HEK293 (cell line): ENCODE data around the gene PDZK1IP1.

Experiments used
- CTCF ChIP-seq: fragments of 450-650 bp; formaldehyde crosslinking; IDR thresholded peaks from 2 replicates; pipeline ENCODE4 v1.5.1; 2016; ENCODE audit warnings: missing biosample characterization, missing genetic modification characterization
- MEIS1 ChIP-seq: sonication (generic); formaldehyde crosslinking; IDR thresholded peaks from 2 replicates; pipeline ENCODE4 v1.8.1; 2022; ENCODE audit warnings: missing genetic modification reagents, mild to moderate bottlenecking, borderline replicate concordance
- MZF1 ChIP-seq: fragments of 450-650 bp; formaldehyde crosslinking; IDR thresholded peaks from 2 replicates; pipeline ENCODE4 v1.5.1; 2017; ENCODE audit warnings: missing biosample characterization, missing genetic modification characterization, borderline replicate concordance
- SETDB1 ChIP-seq: IDR thresholded peaks from one replicate; pipeline ENCODE4 v1.6.1; 2017; ENCODE audit warnings: mild to moderate bottlenecking, low read length, moderate library complexity, mixed read lengths; ENCODE audit not compliant: insufficient read length
- YY1 ChIP-seq: fragments of 450-650 bp; formaldehyde crosslinking; IDR thresholded peaks from 2 replicates; pipeline ENCODE4 v1.5.1; 2018; ENCODE audit warnings: missing biosample characterization, missing genetic modification characterization
- ZBTB1 ChIP-seq: fragments of 450-650 bp; formaldehyde crosslinking; IDR thresholded peaks from 2 replicates; pipeline ENCODE4 v1.5.1; 2016; ENCODE audit warnings: missing biosample characterization, missing genetic modification characterization
- ZBTB7A ChIP-seq: fragments of 450-650 bp; formaldehyde crosslinking; IDR thresholded peaks from 2 replicates; pipeline ENCODE4 v1.5.1; 2016; ENCODE audit warnings: low read depth, missing biosample characterization, missing genetic modification characterization
- ZNF114 ChIP-seq: fragments of 450-650 bp; formaldehyde crosslinking; IDR thresholded peaks from 2 replicates; pipeline ENCODE4 v1.5.0; 2017; ENCODE audit warnings: missing biosample characterization, missing genetic modification characterization
- ZNF274 ChIP-seq, 2 experiments: fragments of 200-500 bp in 1 of 2; fragments of 450-650 bp in 1 of 2; sonication (Bioruptor generic) in 1 of 2; formaldehyde crosslinking in 1 of 2; IDR thresholded peaks; 2 replicates each; pipeline versions ENCODE4 v1.5.1 to v1.6.1; 2014 to 2016; ENCODE audit warnings: borderline replicate concordance in 1 of 2, inconsistent platforms in 1 of 2, low read length in 1 of 2, missing biosample characterization in 1 of 2, missing genetic modification characterization in 1 of 2
- ZNF354C ChIP-seq: fragments of 450-650 bp; formaldehyde crosslinking; IDR thresholded peaks from 2 replicates; pipeline ENCODE4 v1.5.1; 2016; ENCODE audit warnings: missing biosample characterization, missing genetic modification characterization, low read depth, borderline replicate concordance
- ZNF707 ChIP-seq: fragments of 450-650 bp; formaldehyde crosslinking; IDR thresholded peaks from 2 replicates; pipeline ENCODE4 v1.5.1; 2016; ENCODE audit warnings: missing biosample characterization, missing genetic modification characterization
- ZXDB ChIP-seq: fragments of 450-650 bp; formaldehyde crosslinking; IDR thresholded peaks from 2 replicates; pipeline ENCODE4 v1.5.1; 2016; ENCODE audit warnings: missing biosample characterization, missing genetic modification characterization
- TF ChIP-seq, protein P1 (sequence below): fragments of 450-650 bp; formaldehyde crosslinking; IDR thresholded peaks from 2 replicates; pipeline ENCODE4 v1.5.1; 2016; ENCODE audit warnings: missing biosample characterization, missing genetic modification characterization

DNA sequence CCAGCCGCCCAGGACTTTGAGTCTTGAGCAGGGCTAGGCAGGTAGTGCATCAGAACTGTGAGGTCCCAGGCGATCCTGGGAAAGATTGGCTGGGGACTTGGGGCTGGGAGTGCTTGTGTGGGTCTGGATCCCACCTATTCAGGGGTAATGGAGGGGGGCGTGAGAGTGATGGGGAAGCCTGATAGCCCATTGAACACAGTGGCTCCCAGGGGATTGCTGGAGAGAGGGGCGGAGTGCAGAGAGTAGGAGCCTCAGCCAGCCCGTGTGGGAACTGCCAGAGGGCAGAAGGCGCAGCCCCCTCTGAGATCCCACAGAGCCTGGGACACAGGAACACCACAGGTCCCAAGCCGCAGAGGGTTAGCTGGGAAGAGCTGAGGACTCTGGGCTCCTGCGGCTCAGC lies 19.3 kb upstream of the PDZK1IP1 start:
- TF ChIP-seq ZBTB7A (tag by site-specific recombination) = no peak
- TF ChIP-seq, protein P1, sequence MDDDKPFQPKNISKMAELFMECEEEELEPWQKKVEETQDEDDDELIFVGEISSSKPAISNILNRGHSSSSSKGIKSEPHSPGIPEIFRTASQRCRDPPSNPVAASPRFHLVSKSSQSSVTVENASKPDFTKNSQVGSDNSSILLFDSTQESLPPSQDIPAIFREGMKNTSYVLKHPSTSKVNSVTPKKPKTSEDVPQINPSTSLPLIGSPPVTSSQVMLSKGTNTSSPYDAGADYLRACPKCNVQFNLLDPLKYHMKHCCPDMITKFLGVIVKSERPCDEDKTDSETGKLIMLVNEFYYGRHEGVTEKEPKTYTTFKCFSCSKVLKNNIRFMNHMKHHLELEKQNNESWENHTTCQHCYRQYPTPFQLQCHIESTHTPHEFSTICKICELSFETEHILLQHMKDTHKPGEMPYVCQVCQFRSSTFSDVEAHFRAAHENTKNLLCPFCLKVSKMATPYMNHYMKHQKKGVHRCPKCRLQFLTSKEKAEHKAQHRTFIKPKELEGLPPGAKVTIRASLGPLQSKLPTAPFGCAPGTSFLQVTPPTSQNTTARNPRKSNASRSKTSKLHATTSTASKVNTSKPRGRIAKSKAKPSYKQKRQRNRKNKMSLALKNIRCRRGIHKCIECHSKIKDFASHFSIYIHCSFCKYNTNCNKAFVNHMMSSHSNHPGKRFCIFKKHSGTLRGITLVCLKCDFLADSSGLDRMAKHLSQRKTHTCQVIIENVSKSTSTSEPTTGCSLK = no peak
- TF ChIP-seq ZNF354C (tag by site-specific recombination) = no peak
- no peak for TF ChIP-seq ZNF114 (tag by site-specific recombination)
- TF ChIP-seq MEIS1 (CRISPR knock-in tag) = no peak
- no peak for TF ChIP-seq ZXDB (tag by site-specific recombination)
- no peak for TF ChIP-seq SETDB1
- TF ChIP-seq YY1 (tag by site-specific recombination) = no peak
- no peak for TF ChIP-seq ZNF274 (IDR thresholded peaks at IDR 0.05; ENCODE audit: low read length)
- no peak for TF ChIP-seq ZNF274 (tag by site-specific recombination; IDR thresholded peaks at IDR 0.05; ENCODE audit: borderline replicate concordance)
- TF ChIP-seq CTCF (tag by site-specific recombination) = no peak
- no peak for TF ChIP-seq ZBTB1 (tag by site-specific recombination)
- no peak for TF ChIP-seq ZNF707 (tag by site-specific recombination)
- TF ChIP-seq MZF1 (tag by site-specific recombination) = no peak
